Heart left ventricle (tissue), 13 donors: ENCODE data around the gene IL25.

Experiments
- POLR2A ChIP-seq, 2 donors: fragments of 450-650 bp; IDR thresholded peaks; one replicate each; pipeline ENCODE4 v1.6.1; 2017; ENCODE audit warnings: antibody characterized with exemption in 2 of 2, mild to moderate bottlenecking in 2 of 2, moderate library complexity in 2 of 2
- TF ChIP-seq, protein P1 (sequence below), 12 donors: fragments of 200-600 bp; sonication (generic) in 4 of 12; IDR thresholded peaks; one replicate each; pipeline versions ENCODE4 v1.5.0 to v1.8.0; 2018 to 2022; ENCODE audit warnings: antibody characterized with exemption in 12 of 12, mild to moderate bottlenecking in 5 of 12
- donor health status: ischemic (EF 13 %, LVEDD 7.1; RV severe dilation, severe dysfunction).
- donor health status: DM: no; HTN: yes; CAD: no.
- donor health status: DM: no; HTN: no; CAD: no.
- donor health status: ischemic (EF 25% LVEDD 6.9; RV normal size, moderate dysfunction).
- donor health status: ischemic (EF 25% LVEDD 5.7; RV mildly dilated, moderate dysfunction).
- donor health status: ischemic (EF 35%, LVEDD 5.7; RV mildly dilated, moderate dysfunction).
- donor health status: nonischemic (EF 11% LVEDD 7.7; RV severe dilation, severe dysfunction).
- donor health status: DM: yes; HTN: yes; CAD: no.
- donor health status: PGD.
- donor health status: ischemic (EF 29% LVEDD 5.4; RV normal size, mild dysfunction).
- donor health status: nonischemic (EF 23%, LVEDD 6.1; RV moderate dilation, normal function).

DNA sequence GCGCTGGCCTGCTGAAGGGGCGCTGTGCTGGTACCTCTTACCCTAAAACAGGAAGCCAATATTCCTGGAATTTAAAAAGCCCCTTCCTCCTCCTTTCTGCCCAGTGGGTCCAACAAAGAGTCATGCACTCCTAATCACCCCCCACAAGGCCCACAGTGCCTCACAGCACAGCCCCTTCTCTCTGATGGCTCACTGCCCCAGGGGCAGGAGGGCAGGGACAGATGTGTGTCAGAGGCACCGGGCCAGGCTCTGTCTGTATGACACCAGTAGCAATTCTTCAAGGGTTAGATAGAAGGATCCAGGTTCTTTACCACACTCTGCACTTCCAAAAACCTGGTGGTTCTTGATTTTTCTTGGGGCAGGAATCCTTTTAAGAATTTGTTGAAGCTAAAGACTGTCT, 26.5 kb downstream of the IL25 start:
- TF ChIP-seq, protein P1, sequence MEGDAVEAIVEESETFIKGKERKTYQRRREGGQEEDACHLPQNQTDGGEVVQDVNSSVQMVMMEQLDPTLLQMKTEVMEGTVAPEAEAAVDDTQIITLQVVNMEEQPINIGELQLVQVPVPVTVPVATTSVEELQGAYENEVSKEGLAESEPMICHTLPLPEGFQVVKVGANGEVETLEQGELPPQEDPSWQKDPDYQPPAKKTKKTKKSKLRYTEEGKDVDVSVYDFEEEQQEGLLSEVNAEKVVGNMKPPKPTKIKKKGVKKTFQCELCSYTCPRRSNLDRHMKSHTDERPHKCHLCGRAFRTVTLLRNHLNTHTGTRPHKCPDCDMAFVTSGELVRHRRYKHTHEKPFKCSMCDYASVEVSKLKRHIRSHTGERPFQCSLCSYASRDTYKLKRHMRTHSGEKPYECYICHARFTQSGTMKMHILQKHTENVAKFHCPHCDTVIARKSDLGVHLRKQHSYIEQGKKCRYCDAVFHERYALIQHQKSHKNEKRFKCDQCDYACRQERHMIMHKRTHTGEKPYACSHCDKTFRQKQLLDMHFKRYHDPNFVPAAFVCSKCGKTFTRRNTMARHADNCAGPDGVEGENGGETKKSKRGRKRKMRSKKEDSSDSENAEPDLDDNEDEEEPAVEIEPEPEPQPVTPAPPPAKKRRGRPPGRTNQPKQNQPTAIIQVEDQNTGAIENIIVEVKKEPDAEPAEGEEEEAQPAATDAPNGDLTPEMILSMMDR (IDR thresholded peaks at IDR 0.05) = no peak
- TF ChIP-seq POLR2A (IDR thresholded peaks at IDR 0.05) = no peak
